WTC11 (cell line): ENCODE results near the gene IGFL4. TPM values are rescaled to one million over a fixed set of nuclear protein-coding genes. Genes with fewer than 3 reads are reported as not detected.

ENCODE experiments used
- ATAC-seq: fragments of 200-7000 bp; cut with Tn5 transposase; 2 replicates; pipeline ENCODE4 v1.10.0; 2021; ENCODE audit warnings: mild to moderate bottlenecking, moderate library complexity
- CTCF ChIA-PET: fragments of 300-600 bp; sonication (Branson Sonifier 250); formaldehyde crosslinking; loops from one replicate; lab custom pipeline; 2021; ENCODE audit warnings: antibody characterized with exemption; lab: Charles Lee
- POLR2A ChIA-PET: fragments of 350-600 bp; sonication (Branson Sonifier 250); formaldehyde crosslinking; loops from one replicate; lab custom pipeline; 2021; ENCODE audit warnings: antibody characterized with exemption; lab: Charles Lee
- DNase-seq: peaks from one replicate; pipeline ENCODE4 v3.0.0; 2021; ENCODE audit warnings: low spot score
- H3K27ac Mint-ChIP-seq: 2 replicates; pipeline ENCODE4 v1.8.0; 2021; ENCODE audit warnings: mixed read lengths
- H3K27me3 Mint-ChIP-seq: 2 replicates; pipeline ENCODE4 v1.8.0; 2021; ENCODE audit warnings: low read depth, mild to moderate bottlenecking, moderate library complexity, mixed read lengths
- H3K36me3 Mint-ChIP-seq: 2 replicates; pipeline ENCODE4 v1.8.0; 2021; ENCODE audit warnings: mixed read lengths
- H3K4me1 Mint-ChIP-seq: 2 replicates; pipeline ENCODE4 v1.8.0; 2022; ENCODE audit warnings: mixed read lengths
- H3K4me3 Mint-ChIP-seq: 2 replicates; pipeline ENCODE4 v1.8.0; 2021; ENCODE audit warnings: mild to moderate bottlenecking, moderate library complexity, mixed read lengths
- H3K9me3 Mint-ChIP-seq: 2 replicates; pipeline ENCODE4 v1.8.0; 2021; ENCODE audit warnings: mixed read lengths
- CBFB ChIP-seq: sonication (generic); formaldehyde crosslinking; IDR thresholded peaks from 2 replicates; pipeline ENCODE4 v1.8.1; 2022; ENCODE audit warnings: mild to moderate bottlenecking, low read depth, missing genetic modification reagents
- JUN ChIP-seq: sonication (generic); formaldehyde crosslinking; IDR thresholded peaks from 2 replicates; pipeline ENCODE4 v1.8.0; 2023; ENCODE audit warnings: mild to moderate bottlenecking, missing genetic modification reagents
- KAT7 ChIP-seq: sonication (generic); formaldehyde crosslinking; IDR thresholded peaks from 2 replicates; pipeline ENCODE4 v1.8.1; 2023; ENCODE audit warnings: missing genetic modification reagents, mild to moderate bottlenecking, borderline replicate concordance
- NFATC4 ChIP-seq: fragments of 250-450 bp; sonication (Bioruptor Pico); IDR thresholded peaks from 2 replicates; pipeline ENCODE4 v1.9.0; 2021; ENCODE audit warnings: mild to moderate bottlenecking
- RORB ChIP-seq: fragments of 250-450 bp; sonication (Bioruptor Pico); IDR thresholded peaks from 2 replicates; pipeline ENCODE4 v1.9.0; 2021; ENCODE audit warnings: mild to moderate bottlenecking
- ZBTB21 ChIP-seq: sonication (generic); formaldehyde crosslinking; IDR thresholded peaks from 2 replicates; pipeline ENCODE4 v1.8.1; 2023; ENCODE audit warnings: mild to moderate bottlenecking, missing genetic modification reagents, borderline replicate concordance
- ZNF317 ChIP-seq: sonication (generic); formaldehyde crosslinking; IDR thresholded peaks from 2 replicates; pipeline ENCODE4 v1.8.1; 2023; ENCODE audit warnings: low read depth, mild to moderate bottlenecking, moderate library complexity, missing genetic modification reagents, borderline replicate concordance
- ZNF396 ChIP-seq: fragments of 250-450 bp; sonication (Bioruptor Pico); IDR thresholded peaks from 2 replicates; pipeline ENCODE4 v1.8.0; 2021; ENCODE audit warnings: mild to moderate bottlenecking, moderate library complexity, borderline replicate concordance
- ZNF671 ChIP-seq: fragments of 250-450 bp; sonication (Bioruptor Pico); IDR thresholded peaks from 2 replicates; pipeline ENCODE4 v1.8.0; 2021; ENCODE audit warnings: mild to moderate bottlenecking
- total RNA-seq: library from RNA; stranded (reverse); gene quantifications from 3 replicates; pipeline ENCODE4 v1.2.3, GENCODE V29; 2021
- TF ChIP-seq, protein P1 (sequence below): sonication (generic); formaldehyde crosslinking; conservative IDR thresholded peaks from 2 replicates; pipeline ENCODE4 v1.8.1; 2023; ENCODE audit warnings: mild to moderate bottlenecking, low read depth, missing genetic modification reagents, moderate library complexity
- TF ChIP-seq, protein P2 (sequence below): sonication (generic); formaldehyde crosslinking; IDR thresholded peaks from 2 replicates; pipeline ENCODE4 v1.8.1; 2022; ENCODE audit warnings: low read depth, mild to moderate bottlenecking, moderate library complexity, missing genetic modification reagents, borderline replicate concordance
- TF ChIP-seq, protein P3 (sequence below): fragments of 200-600 bp; IDR thresholded peaks from 2 replicates; pipeline ENCODE4 v1.8.0; 2022; ENCODE audit warnings: antibody characterized with exemption
- TF ChIP-seq, protein P4 (sequence below): sonication (generic); formaldehyde crosslinking; conservative IDR thresholded peaks from 2 replicates; pipeline ENCODE4 v1.8.1; 2022; ENCODE audit warnings: mild to moderate bottlenecking, missing genetic modification reagents
- TF ChIP-seq, protein P5 (sequence below): sonication (generic); formaldehyde crosslinking; IDR thresholded peaks from 2 replicates; pipeline ENCODE4 v1.8.1; 2023; ENCODE audit warnings: mild to moderate bottlenecking, missing genetic modification reagents, moderate library complexity
- TF ChIP-seq, protein P6 (sequence below): fragments of 250-450 bp; sonication (Bioruptor Pico); conservative IDR thresholded peaks from 2 replicates; pipeline ENCODE4 v1.9.0; 2021; ENCODE audit warnings: mild to moderate bottlenecking
- TF ChIP-seq, protein P7 (sequence below): fragments of 250-450 bp; sonication (Bioruptor Pico); IDR thresholded peaks from 2 replicates; pipeline ENCODE4 v1.9.0; 2021; ENCODE audit warnings: moderate library complexity, mild to moderate bottlenecking, inconsistent platforms, borderline replicate concordance
- TF ChIP-seq, protein P8 (sequence below): sonication (generic); formaldehyde crosslinking; IDR thresholded peaks from 2 replicates; pipeline ENCODE4 v1.8.1; 2023; ENCODE audit warnings: mild to moderate bottlenecking, moderate library complexity, missing genetic modification reagents

The IGFL4 gene
- total RNA-seq, 1 experiment from 2014 or later, result 0.20 TPM

DNA sequence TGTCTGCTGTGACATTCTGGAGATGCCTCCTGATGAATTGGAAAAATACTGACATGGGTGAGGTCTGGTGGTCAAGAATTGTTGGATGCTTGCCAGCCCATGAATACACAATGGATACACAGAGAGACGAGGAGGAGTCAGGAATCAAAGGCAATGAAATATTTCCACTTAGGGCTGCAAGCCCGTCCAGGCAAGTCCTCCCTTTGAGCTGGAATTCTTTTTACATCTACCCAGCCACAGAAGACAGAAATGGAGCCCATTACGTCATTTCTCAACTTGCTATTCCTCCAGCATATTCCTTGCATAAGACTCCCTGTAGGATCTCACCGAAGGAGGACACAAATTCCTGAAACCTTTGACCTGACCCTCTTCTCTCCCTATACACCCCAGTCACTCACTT is 15.7 kb upstream of the IGFL4 start (continued):
- TF ChIP-seq, protein P1, sequence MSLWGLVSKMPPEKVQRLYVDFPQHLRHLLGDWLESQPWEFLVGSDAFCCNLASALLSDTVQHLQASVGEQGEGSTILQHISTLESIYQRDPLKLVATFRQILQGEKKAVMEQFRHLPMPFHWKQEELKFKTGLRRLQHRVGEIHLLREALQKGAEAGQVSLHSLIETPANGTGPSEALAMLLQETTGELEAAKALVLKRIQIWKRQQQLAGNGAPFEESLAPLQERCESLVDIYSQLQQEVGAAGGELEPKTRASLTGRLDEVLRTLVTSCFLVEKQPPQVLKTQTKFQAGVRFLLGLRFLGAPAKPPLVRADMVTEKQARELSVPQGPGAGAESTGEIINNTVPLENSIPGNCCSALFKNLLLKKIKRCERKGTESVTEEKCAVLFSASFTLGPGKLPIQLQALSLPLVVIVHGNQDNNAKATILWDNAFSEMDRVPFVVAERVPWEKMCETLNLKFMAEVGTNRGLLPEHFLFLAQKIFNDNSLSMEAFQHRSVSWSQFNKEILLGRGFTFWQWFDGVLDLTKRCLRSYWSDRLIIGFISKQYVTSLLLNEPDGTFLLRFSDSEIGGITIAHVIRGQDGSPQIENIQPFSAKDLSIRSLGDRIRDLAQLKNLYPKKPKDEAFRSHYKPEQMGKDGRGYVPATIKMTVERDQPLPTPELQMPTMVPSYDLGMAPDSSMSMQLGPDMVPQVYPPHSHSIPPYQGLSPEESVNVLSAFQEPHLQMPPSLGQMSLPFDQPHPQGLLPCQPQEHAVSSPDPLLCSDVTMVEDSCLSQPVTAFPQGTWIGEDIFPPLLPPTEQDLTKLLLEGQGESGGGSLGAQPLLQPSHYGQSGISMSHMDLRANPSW, result no peak
- TF ChIP-seq, protein P2, sequence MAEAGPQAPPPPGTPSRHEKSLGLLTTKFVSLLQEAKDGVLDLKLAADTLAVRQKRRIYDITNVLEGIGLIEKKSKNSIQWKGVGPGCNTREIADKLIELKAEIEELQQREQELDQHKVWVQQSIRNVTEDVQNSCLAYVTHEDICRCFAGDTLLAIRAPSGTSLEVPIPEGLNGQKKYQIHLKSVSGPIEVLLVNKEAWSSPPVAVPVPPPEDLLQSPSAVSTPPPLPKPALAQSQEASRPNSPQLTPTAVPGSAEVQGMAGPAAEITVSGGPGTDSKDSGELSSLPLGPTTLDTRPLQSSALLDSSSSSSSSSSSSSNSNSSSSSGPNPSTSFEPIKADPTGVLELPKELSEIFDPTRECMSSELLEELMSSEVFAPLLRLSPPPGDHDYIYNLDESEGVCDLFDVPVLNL (CRISPR knock-in tag), result no peak
- TF ChIP-seq JUN (CRISPR knock-in tag), result no peak

DNA sequence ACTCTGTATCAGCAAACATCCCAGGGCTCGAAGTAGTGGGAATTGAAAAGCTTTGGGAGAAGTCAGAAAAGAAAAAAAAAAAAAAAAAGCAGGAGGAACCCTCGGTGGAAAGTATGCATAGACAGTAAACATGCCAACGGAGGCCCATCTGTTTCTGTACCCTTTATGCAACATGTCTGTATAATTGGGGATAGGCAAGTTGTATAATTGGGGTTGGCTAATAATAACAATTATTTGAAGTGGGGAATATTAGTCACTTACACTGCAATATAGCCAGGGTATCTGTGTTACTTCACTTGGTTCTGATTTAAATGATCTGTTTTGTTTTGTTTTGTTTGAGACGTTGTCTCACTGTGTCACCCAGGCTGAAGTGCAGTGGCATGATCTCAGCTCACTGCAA is 12.1 kb upstream of the IGFL4 start:
- Mint-ChIP-seq H3K4me3 (no peak overlapping the region), H3K27me3 (peaks cover 67% of the 10 kb centered on the region)
- TF ChIP-seq NFATC4 (CRISPR knock-in tag) (no peak), ZNF317 (CRISPR knock-in tag) (no peak), ZNF671 (CRISPR knock-in tag) (no peak), KAT7 (CRISPR knock-in tag) (no peak), CBFB (no peak), ZBTB21 (CRISPR knock-in tag) (no peak), RORB (CRISPR knock-in tag) (no peak), ZNF396 (CRISPR knock-in tag) (no peak)
- TF ChIP-seq, protein P3, sequence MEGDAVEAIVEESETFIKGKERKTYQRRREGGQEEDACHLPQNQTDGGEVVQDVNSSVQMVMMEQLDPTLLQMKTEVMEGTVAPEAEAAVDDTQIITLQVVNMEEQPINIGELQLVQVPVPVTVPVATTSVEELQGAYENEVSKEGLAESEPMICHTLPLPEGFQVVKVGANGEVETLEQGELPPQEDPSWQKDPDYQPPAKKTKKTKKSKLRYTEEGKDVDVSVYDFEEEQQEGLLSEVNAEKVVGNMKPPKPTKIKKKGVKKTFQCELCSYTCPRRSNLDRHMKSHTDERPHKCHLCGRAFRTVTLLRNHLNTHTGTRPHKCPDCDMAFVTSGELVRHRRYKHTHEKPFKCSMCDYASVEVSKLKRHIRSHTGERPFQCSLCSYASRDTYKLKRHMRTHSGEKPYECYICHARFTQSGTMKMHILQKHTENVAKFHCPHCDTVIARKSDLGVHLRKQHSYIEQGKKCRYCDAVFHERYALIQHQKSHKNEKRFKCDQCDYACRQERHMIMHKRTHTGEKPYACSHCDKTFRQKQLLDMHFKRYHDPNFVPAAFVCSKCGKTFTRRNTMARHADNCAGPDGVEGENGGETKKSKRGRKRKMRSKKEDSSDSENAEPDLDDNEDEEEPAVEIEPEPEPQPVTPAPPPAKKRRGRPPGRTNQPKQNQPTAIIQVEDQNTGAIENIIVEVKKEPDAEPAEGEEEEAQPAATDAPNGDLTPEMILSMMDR, result no peak
- TF ChIP-seq, protein P2 (CRISPR knock-in tag), result no peak
- TF ChIP-seq, protein P4, sequence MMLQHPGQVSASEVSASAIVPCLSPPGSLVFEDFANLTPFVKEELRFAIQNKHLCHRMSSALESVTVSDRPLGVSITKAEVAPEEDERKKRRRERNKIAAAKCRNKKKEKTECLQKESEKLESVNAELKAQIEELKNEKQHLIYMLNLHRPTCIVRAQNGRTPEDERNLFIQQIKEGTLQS (CRISPR knock-in tag), result no peak
- TF ChIP-seq, protein P5, sequence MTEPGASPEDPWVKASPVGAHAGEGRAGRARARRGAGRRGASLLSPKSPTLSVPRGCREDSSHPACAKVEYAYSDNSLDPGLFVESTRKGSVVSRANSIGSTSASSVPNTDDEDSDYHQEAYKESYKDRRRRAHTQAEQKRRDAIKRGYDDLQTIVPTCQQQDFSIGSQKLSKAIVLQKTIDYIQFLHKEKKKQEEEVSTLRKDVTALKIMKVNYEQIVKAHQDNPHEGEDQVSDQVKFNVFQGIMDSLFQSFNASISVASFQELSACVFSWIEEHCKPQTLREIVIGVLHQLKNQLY (CRISPR knock-in tag), result no peak
- TF ChIP-seq, protein P6, sequence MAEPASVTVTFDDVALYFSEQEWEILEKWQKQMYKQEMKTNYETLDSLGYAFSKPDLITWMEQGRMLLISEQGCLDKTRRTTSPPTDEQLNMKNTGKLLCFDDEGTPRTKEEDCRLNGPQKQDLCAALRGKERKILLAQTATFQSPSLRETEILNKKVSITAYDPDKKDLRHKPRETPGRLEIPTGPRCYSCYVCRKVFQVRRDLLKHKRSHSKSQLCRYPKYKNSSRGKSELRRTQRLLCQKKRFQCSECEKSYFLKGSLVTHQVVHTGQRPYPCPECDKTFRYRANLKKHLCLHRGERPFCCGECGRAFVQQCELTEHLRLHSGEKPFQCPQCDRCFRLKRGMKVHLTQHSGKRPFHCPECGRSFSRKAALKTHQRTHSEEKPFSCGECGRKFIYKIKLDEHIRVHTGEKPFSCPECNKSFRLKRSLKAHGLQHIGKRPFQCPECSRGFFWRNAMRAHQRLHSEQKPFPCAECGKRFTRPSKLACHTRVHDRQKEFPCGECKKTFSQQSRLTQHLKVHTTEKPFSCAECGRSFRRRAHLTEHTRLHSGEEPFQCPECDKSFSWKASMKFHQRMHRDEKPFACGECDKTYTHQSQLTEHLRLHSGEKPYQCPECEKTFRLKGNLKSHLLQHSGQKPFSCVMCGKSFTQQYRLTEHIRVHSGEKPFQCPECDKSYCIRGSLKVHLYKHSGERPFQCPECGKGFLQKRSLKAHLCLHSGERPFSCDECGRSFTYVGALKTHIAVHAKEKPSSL (CRISPR knock-in tag), result no peak
- TF ChIP-seq, protein P7, sequence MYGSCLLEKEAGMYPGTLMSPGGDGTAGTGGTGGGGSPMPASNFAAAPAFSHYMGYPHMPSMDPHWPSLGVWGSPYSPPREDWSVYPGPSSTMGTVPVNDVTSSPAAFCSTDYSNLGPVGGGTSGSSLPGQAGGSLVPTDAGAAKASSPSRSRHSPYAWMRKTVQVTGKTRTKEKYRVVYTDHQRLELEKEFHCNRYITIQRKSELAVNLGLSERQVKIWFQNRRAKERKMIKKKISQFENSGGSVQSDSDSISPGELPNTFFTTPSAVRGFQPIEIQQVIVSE (CRISPR knock-in tag), result no peak
- TF ChIP-seq, protein P8, sequence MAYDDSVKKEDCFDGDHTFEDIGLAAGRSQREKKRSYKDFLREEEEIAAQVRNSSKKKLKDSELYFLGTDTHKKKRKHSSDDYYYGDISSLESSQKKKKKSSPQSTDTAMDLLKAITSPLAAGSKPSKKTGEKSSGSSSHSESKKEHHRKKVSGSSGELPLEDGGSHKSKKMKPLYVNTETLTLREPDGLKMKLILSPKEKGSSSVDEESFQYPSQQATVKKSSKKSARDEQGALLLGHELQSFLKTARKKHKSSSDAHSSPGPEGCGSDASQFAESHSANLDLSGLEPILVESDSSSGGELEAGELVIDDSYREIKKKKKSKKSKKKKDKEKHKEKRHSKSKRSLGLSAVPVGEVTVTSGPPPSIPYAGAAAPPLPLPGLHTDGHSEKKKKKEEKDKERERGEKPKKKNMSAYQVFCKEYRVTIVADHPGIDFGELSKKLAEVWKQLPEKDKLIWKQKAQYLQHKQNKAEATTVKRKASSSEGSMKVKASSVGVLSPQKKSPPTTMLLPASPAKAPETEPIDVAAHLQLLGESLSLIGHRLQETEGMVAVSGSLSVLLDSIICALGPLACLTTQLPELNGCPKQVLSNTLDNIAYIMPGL (CRISPR knock-in tag), result no peak

More for the DNA sequence above, 12.1 kb upstream of the IGFL4 start:
- CTCF ChIA-PET, result interaction anchor here (0.6 to 9.1 kb wide), 5 partner anchors 25 to 512 kb away, joined by 3 to 80 read pairs (median 3); no protein-coding TSS in a partner anchor
- no peak overlapping the region for H3K27ac Mint-ChIP-seq
- H3K36me3 Mint-ChIP-seq, result no peaks in the 10 kb centered on the region
- POLR2A ChIA-PET, result interaction anchor here (0.6 to 0.7 kb wide), 2 partner anchors 12 to 567 kb away, joined by 3 to 7 read pairs; partner anchors contain the start of gene IGFL4
- H3K9me3 Mint-ChIP-seq, result peaks cover 16% of the 10 kb centered on the region
- H3K4me1 Mint-ChIP-seq, result no peaks in the 10 kb centered on the region
- DNase-seq, result no peak
- no peak for ATAC-seq
